Fibroblast of pulmonary artery (primary cell): Measurements from ENCODE around the gene HASPIN.

ENCODE experiments used
- DNase-seq: peaks from one replicate; pipeline ENCODE4 v3.0.0-alpha.2; 2010; ENCODE audit warnings: low read depth
- H3K4me3 ChIP-seq: replicated peaks from 2 replicates; pipeline ENCODE4 v1.5.1; 2011; ENCODE audit warnings: low read depth, mild to moderate bottlenecking, control low read depth, low read length, moderate library complexity
- CTCF ChIP-seq: IDR thresholded peaks from 2 replicates; pipeline ENCODE4 v1.5.1; 2011; ENCODE audit warnings: mild to moderate bottlenecking, control low read depth, low read length, inconsistent platforms; ENCODE audit errors: missing control alignments

HASPIN gene

DNA sequence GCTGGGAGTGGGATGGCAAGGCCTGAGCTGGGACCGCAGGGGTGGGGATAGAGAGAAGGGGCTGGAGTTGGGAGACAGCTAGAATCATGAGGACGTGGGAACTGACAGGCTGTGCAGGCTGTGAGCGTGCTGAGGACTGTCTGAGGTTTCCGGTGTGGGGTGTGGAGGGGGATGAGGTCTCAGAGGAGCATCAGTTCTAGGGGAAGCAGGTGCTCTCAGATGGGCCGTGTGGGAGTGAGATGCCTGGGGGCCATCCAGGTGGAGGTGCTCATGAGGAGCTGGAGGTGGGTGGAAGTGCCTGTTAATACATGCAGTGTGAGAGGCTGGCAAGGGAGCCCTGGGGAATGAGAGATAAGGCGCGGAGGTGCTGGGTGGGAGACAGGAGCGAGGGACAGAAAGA lies 27.2 kb downstream of the HASPIN start:
- TF ChIP-seq CTCF = no peak
- H3K4me3 ChIP-seq = no peak overlapping the region
- no peak for DNase-seq

DNA sequence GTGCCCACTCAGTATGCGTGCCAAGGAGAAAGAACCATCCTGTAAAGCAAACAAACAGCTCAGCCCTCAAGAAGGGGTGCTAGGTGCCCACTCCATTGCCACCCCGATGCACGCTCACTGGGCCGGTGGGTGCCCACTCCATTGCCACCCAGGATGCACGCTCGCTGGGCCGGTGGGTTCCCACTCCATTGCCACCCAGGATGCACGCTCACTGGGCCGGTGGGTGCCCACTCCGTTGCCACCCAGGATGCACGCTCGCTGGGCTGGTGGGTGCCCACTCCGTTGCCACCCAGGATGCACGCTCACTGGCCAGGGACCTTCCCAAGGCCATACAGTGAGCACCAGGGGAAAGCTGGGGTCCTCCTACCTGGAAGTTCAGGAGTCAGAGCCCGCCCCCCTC lies 28.1 kb downstream of the HASPIN start:
- no peak for DNase-seq
- H3K4me3 ChIP-seq = no peak overlapping the region
- no peak for TF ChIP-seq CTCF

GRCh38 chr17:3753624-3754023 lies 29.9 kb downstream of the HASPIN start:
- no peak overlapping the region for H3K4me3 ChIP-seq
- DNase-seq = no peak
- TF ChIP-seq CTCF = no peak

DNA sequence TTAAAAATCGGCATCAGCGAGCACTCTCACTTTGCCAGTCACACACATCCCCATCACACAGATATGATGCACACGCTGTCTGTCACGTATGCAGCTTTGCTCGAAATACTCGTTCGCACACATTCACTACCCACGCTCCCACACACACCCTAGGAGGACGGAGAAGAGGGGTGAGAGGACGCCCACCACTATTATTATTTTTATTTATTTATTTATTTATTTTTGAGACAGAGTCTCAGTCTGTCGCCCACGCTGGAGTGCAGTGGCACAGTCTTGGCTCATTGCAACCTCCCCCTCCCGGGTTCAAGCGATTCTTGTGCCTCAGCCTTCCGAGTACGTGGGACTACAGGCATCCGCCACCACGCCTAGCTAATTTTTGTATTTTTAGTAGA lies 30.4 kb downstream of the HASPIN start:
- DNase-seq = no peak
- H3K4me3 ChIP-seq = no peak overlapping the region
- TF ChIP-seq CTCF = no peak

DNA sequence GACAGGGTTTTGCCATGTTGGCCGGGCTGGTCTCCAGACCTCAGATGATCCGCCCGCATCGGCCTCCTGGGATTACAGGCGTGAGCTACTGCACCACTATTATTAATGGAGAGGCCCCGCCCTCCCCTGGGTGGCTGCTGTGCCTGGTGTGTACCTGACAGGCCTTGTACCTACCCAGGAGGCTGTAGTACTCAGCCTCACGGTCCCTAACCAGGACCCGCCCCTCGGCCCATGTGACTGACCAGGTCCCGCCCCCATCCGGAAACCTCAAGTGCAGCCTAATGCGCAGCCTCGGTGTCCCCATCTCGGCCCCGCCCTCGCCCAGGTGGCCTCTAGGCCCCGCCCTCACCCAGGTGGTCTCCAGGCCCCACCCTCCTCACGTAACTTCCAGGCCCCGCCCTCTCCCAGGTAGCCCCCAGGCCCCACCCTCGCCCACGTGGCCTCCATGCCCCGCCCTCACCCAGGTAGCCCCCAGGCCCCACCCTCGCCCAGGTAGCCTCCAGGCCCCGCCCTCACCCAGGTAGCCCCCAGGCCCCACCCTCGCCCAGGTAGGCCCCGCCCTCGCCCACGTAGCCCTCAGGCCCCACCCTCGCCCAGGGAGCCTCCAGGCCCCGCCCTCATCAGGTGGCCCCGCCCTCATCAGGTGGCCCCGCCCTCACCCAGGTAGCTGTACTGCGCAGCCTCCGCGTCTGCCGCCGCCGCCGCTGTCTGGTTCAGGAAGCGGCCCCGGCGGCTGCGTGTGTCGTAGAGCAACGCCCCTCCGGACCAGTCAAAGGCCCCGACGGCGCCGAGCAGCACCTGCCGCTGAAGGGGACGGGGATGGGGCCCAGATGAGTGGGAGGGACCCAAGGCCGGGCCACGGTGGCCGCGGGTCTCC lies 31.0 kb downstream of the HASPIN start:
- DNase-seq = no peak
- no peak for TF ChIP-seq CTCF
- H3K4me3 ChIP-seq = no peak overlapping the region

DNA sequence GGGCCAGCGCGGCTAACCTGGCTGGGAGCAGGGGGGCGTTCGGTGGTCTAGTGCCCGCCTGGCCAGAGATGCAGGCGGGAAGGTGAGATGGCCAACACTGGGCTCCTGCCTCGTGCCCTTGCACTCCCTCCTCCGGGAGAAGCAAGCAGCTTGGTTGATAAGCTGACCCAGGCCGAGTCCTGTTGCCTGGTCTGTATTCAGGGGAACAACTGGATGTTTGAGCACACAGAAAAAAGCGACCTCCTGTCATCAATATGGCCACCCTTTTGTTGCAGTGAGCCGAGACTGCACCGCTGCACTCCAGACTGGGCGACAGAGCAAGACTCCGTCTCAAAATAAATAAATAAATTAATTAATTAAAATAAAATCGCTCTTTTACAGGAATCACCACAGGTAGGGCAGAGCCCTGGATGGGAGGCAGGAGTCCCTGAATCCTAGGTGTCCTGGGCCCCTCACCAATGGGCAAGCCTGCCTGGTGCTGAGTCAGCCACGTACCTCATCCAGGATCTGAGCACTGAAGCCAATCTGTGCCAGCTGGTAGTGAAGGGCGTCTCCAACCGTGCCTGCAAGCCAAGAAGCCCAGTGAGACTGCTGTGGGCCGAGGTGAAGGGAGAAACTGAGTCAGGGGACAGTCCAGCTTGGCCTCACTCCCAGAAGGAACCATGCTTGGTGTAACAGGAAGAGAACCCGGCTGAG lies 31.8 kb downstream of the HASPIN start:
- H3K4me3 ChIP-seq = no peak overlapping the region
- no peak for DNase-seq
- TF ChIP-seq CTCF = no peak
